ENCODE results near the gene DNAH14. TPM values are rescaled to one million over a fixed set of nuclear protein-coding genes. Genes with fewer than 3 reads are reported as not detected.
"Not testable (repeated sequence)": the region's sequence is repeated elsewhere in the genome, so short reads cannot be mapped to it uniquely, and the experiment has no call there.

DNAH14 gene
- total RNA-seq, 1 donor from 2014 or later, result 4.8 TPM

DNA sequence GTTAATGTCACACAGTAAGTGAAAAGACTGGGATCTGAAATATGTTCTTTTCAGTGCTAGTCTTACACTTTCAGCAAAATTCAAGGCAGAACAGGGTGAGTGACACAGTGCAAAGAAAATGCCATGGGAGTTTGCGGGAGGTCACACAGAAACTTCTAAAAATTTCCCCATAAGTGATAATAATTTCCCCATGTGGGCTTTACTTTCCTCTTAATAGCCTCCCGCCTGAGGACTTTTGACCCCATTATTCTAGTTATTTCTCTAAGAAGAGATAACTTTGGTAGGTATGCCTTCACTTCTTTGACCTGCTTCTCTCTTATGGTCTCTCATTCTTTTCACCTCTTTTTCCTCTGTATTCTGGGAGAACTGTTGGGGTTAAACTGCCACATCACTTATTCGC, 8.1 kb upstream of the DNAH14 start:
- no peak for DNase-seq (ENCODE audit: low spot score)

DNA sequence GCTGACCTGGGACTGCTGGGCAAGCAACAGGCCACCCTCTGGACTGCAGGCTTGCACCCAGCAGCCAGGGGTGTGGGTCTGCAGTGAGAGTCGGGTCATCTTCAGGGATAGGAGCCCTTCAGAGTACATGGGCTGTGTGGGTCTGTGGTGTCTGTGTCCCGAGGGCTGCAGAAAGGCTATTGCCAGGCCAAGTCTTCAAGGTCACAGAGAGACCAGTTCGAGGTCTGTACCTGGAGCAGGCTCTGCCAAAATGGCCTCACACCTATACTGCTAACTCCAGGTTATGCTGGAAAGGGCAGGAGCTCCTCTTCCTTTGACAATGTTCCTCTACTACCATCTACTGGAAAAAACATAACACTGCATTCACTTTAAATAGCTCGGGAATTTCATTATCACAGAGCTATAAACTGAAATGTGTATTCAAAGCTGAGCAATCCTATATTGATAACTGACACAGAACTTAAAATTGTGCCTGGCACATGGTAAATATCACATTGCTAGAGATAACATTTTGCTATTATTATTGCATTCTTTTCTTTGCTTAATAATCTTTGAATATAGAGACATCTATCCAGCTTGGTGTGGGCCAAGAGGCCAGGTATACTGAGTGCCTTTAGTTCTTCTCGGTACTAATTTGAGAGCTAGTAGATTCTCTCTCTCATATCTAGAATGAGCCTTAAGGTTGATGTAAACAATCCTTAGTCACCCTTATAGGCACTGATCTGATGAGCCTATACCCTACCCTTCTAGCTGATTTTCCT, 6.9 kb upstream of the DNAH14 start:
- no peak for DNase-seq (ENCODE audit: low spot score)

DNA sequence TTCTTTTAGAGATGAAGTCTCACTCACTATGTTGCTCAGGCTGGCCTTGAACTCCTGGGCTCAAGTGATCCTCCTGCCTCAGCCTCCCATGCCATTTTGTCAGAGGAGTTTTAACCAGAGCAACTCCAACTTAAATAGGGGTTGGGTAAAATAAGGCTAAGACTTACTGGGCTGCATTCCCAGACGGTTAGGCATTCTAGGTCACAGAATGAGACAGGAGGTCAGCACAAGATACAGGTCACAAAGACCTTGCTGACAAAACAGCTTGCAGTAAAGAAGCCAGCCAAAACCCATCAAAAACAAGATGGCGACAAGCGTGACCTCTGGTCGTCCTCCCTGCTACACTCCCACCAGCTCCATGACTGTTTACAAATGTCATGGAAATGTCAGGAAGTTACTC, 5.7 kb upstream of the DNAH14 start:
- no peak for DNase-seq (ENCODE audit: low spot score)

DNA sequence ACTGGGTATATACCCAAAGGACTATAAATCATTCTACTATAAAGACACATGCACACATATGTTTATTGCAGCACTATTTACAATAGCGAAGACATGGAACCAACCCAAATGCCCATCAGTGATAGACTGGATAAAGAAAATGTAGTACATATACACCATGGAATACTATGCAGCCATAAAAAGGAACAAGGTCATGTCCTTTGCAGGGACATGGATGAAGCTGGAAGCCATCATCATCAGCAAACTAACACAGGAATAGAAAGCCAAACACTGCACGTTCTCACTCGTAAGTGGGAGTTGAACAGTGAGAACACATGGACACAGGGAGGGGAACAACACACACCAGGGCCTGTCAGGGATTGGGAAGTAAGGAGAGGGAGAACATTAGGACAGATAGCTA, 1.8 kb upstream of the DNAH14 start:
- not testable (repeated sequence) for DNase-seq (ENCODE audit: low spot score)

DNA sequence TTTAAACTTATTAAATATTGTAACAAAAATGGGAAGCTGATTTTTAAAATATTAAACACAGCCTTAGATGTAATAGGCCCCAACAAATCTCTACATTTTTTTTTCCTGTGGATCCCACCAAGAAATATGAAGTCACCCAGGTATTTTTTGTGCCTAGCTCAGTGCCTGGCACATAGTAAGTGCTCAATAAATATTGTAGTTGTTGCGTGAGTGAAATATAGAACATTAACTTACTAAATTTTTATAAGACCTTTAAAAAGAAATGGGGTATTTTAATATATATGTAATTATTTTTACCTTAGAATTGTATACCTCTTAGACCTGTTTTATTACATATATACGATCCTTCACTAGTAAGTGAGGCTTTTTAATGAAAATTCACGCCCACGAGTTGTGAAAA, 569 bp upstream of the DNAH14 start:
- DNase-seq (ENCODE audit: low spot score), result no peak

DNA sequence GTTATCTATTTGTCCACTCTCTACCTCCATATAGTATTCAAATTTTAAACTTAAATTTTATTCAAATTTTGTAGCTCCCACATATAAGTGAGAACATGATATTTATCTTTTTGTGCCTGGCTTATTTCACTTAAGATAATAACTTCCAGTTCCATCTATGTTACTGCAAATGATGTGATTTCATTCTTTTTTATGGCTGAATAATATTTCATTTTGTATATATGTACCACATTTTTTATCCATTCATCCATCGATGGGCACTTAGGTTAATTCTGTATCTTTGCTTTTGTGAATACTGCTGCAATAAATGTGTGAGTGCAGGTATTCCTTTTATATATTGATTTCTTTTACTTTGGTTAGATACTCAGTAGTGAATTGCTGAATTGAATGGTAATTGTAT, 2.1 kb downstream of the DNAH14 start:
- DNase-seq (ENCODE audit: low spot score), result no peak

DNA sequence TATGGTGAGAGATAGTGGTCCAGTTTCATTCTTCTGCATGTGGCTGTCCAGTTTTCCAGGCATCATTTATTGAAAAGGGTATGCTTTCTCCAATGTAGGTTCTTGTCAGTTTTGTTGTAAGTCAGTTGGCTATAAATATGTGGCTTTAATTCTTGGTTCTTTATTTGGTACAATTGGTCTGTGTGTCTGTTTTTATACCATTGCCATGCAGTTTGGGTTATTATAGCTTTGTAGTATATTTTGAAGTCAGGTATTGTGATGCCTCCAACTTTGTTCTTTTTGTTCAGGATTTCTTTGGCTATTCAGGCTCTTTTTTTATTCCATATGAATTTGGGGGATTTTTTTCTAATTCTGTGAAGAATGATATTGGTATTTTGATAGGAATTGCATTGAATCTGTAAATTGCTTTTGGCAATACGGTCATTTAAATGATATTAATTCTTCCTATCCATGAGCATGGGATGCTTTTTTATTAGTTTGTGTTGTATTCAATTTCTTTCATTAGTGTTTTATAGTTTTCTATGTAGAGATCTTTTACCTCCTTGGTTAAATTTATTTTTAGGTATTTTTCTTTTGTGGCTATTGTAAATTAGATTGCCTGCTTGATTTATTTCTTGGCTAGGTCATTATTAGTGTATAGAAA, 3.3 kb downstream of the DNAH14 start:
- no peak for DNase-seq (ENCODE audit: low spot score)

DNA sequence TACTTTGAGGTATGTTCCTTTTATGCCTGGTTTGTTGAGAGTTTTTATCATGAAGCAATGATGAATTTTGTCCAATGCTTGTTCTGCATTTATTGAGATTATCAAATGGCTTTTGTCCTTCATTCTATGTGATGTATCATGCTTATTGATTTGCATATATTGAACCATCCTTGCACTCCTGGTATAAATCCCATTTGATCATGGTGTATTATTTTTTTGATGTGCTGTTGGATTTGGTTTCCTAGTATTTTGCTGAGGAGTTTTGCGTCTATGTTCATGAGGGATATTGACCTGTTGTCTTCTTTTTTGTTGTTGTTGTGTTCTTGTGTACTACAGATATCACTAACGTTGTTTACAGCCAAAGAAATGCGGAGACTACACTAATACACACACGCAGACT, 4.1 kb downstream of the DNAH14 start:
- DNase-seq (ENCODE audit: low spot score), result no peak

DNA sequence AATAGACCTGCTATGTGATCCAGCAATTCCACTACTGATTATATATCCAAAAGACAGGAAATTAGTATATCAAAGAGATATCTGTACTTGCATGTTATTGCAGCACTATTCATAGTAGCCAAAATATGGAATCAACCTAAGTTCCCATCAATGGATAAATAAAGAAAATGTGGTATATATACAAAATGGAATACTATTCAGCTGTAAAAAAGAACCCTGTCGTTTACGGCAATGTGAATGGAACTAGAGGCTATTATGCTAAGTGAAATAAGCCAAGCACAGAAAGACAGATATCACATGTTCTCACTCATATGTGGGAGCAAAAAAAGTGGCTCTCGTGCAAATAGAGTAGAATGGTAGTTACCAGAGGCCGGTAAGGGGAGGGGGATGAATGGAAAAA, 9.2 kb downstream of the DNAH14 start:
- no peak for DNase-seq (ENCODE audit: low spot score)

DNA sequence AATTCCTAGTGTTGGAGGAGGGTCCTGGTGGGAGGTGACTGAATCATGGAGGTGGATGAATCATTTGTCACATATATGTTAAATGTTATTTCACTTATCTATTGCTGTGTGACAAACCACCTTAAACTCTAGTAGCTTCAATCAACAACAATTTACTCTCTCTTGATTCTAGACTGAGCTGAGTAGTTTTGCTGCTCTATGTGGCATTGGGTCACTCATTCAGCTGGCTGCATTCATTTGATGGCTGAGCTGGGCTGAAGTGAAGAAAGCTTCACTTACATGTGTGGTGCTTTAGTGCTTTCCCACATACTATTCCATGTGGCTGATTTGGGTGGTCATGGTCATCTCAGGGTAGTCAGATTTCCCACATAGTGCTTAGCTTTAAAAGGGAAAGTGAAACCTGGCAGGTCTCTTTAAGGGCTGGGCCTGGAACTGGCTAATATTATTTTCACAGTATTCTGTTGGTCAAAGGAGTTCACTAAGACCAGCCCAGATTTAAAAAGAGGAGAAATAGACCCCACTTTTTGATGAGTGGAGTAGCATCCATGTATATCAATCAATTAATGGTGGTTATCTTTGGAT, 10.5 kb downstream of the DNAH14 start:
- DNase-seq (ENCODE audit: low spot score), result no peak

DNA sequence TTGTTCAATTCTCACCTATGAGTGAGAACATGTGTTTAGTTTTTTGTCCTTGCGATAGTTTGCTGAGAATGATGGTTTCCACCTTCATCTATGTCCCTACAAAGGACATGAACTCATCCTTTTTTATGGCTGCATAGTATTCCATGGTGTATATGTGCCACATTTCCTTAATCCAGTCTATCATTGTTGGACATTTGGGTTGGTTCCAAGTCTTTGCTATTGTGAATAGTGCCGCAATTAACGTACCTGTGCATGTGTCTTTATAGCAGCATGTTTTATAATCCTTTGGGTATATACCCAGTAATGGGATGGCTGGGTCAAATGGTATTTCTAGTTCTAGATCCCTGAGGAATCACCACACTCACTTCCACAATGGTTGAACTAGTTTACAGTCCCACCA, 11.3 kb downstream of the DNAH14 start:
- not testable (repeated sequence) for DNase-seq (ENCODE audit: low spot score)

DNA sequence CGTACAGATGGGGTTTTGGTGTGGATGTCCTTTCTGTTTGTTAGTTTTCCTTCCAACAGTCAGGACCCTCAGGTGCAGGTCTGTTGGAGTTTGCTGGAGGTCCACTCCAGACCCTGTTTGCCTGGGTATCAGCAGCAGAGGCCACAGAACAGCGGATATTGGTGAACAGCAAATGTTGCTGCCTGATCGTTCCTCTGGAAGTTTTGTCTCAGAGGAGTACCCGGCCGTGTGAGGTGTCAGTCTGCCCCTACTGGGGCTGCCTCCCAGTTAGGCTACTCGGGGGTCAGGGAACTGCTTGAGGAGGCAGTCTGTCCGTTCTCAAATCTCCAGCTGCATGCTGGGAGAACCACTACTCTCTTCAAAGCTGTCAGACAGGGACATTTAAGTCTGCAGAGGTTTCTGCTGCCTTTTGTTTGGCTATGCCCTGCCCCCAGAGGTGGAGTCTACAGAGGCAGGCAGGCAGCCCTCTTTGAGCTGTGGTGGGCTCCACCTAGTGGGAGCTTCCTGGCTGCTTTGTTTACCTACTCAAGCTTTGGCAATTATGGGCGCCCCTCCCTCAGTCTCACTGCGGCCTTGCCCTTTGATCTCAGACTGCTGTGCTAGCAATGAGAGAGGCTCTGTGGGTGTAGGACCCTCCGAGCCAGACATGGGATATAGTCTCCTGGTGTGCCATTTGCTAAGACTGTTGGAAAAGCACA, 16.3 kb downstream of the DNAH14 start:
- DNase-seq (ENCODE audit: low spot score), result not testable (repeated sequence)

DNA sequence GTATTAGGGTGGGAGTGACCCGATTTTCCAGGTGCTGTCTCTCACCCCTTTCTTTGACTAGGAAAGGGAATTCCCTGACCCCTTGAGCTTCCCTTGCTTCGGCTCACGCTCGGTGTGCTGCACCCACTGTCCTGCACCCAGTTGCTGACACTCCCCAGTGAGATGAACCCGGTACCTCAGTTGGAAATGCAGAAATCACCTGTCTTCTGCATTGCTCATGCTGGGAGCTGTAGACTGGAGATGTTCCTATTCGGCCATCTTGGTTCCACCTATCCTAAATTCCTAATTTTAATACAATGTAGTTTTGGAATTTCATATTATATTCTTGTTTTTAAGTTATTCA, 16.8 kb downstream of the DNAH14 start:
- DNase-seq (ENCODE audit: low spot score), result not testable (repeated sequence)

DNA sequence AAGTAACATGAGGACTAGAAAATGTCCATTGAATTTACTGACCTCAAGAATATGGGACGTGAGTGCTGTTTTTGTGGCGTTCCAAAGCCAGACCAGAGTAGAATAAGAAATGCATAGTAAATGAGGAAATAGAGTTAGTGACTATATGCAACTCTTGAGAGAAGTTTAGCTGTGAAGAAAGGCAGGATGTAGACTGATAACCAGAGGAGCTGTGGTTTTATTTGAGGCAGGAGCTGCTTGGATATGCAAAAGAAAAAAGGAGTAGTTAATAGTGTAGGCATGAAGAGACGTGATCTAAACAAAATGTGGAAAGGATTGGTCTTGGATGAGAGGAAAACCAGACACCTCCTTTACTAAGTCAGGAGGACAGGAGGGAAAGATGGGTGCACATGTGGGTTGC, 28.2 kb downstream of the DNAH14 start:
- DNase-seq (ENCODE audit: low spot score), result no peak

DNA sequence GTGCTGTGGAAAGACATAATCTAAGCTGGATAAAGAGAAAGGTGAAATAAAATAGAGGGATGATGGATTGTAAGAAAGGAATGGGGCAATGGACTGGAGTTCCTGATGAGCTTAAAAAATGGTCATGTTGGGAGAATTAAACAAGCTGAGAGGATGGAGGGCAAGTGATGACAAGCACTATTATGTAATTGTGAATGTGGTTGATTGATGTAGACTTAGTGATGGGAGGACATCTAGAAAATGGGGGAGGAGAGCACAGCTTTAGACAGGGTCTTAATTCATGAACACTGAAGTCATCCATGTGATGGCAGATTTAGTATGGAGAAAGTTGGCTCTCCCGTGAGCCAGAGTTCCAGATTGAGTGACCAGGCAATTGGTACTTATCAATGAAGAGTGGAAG, 29.0 kb downstream of the DNAH14 start:
- DNase-seq (ENCODE audit: low spot score), result no peak

DNA sequence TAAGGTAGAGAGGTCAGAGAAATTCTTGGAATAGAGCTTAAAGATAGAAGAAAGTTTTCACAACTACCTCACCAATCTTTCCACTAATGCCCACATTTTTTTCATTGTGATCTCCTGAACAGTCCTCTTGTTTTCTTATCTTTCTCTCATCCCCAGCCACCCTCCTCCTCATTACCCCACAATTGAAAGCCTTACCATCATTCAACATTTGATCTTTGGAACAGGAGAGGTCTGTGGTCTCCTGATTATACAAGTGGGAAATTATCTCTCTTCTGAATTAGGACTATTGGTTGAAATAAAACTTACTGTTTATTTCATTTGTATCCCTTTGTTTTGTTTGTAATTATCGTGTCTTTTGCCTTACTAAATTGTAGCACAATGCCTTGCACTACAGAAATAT, 29.6 kb downstream of the DNAH14 start:
- DNase-seq (ENCODE audit: low spot score), result no peak

DNA sequence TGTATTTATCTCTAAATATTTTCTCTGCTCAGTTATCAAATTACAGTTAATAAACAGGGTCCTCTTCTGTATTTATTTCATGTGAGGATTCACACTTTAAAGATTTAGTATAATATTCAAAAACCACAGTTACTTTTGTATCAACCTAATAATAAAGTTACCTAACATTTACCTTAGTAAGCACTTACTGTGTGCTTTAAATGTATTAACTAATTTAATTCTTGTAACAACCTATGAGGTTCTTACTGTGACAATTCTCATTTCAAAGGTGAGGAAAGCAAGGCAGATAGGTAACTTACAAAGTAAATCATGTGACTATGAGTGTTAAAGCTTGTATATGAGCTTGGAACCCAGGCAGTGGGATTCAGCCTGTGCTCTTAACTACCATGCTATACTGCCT, 30.2 kb downstream of the DNAH14 start:
- DNase-seq (ENCODE audit: low spot score), result no peak

DNA sequence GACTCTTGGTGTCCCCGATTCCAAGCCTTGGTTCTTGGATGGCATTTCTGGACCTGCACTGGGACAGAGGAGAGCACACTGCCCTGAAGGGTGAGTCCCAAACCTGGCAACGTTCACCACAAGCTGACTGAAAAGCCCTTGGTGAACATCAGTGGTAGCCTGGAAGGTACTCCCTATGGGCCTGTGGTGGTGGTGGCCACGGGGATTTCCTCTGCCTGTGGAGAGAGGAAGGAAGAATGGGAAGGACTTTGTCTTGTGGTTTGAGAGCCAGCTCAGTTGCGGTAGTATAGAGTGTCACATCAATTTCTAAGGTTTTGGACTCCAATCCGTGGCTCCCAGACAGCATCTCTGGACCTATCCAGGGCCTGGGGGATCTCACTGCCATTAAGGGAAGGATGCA, 50.7 kb downstream of the DNAH14 start:
- no peak for DNase-seq (ENCODE audit: low spot score)

DNA sequence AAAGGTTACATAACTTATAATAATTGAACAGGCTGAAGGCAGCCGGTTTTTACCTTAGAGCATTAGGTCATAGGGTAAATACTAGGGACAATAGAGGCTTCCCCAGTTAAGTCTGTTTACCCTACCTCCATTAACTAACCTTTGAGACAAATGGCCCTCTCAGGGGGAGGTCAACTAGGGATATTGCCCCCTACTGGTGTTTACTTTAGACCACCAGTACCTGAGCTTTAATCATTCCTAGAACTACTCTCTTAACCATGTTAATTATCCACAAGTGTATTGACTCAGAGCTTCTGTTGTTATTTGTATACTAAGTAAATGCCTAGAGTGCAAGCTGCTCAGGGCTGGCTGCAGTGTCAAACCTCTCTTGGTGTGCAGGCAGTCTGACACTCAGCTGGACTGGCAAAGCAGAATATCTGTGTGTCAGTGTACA, 52.5 kb downstream of the DNAH14 start:
- not testable (repeated sequence) for DNase-seq (ENCODE audit: low spot score)

DNA sequence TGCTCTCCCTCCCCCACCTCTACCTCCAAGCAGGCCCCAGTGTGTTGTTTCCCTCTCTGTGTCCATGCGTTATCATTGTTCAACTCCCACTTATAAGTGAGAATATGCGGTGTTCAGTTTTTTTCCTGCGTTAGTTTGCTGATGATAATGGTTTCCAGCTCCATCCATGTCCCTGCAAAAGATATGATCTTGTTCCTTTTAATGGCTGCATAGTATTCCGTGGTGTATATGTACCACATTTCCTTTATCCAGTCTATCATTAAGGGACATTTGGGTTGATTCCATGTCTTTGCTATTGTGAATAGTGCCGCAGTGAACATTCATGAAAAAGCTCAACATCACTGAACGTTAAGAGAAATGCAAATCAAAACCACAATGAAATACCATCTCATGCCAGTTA, 58.6 kb downstream of the DNAH14 start:
- no peak for DNase-seq (ENCODE audit: low spot score)

DNA sequence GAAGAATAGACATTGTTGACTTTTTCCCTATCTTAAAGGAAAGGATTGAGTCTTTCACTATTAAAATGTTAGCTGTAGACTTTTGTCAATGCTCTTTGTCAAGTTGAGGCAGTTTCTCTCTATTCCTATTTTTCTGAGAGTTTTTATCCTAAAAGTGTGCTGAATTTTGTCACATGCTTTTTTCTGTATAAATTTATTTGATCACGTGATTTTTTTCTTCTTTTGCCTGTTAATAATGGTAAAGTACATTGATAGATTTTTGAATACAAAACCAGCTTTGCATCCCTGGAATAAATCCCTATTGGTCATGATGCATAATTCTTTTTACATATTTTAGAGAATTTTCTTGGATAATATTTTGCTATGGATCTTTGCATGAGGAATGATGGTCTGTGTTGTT, 60.1 kb downstream of the DNAH14 start:
- DNase-seq (ENCODE audit: low spot score), result no peak

DNA sequence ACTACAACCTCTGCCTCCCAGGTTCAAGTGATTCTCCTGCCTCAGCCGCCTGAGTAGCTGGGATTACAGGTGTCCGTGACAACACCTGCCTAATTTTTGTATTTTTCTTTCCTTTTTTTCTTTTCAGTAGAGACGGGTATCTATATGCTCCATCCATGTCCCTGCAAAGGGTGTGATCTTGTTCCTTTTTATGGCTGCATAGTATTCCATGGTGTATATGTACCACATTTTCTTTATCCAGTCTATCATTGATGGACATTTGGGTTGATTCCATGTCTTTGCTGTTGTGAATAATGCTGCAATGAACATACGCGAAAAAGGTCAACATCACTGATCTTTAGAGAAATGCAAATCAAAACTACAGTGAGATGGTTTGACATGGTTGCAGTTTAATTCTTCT, 62.1 kb downstream of the DNAH14 start:
- DNase-seq (ENCODE audit: low spot score), result not testable (repeated sequence)
